HEK293 (cell line): Measurements from ENCODE around the gene ENDOG.
"Not testable (repeated sequence)": the region's sequence is repeated elsewhere in the genome, so short reads cannot be mapped to it uniquely, and the experiment has no call there.

Experiments used
- ZNF133 ChIP-seq: fragments of 450-650 bp; formaldehyde crosslinking; IDR thresholded peaks from 2 replicates; pipeline ENCODE4 v1.5.1; 2016; ENCODE audit warnings: missing biosample characterization, missing genetic modification characterization
- ZNF76 ChIP-seq: fragments of 450-650 bp; formaldehyde crosslinking; IDR thresholded peaks from 2 replicates; pipeline ENCODE4; 2016; ENCODE audit warnings: low read depth, missing biosample characterization, missing genetic modification characterization, borderline replicate concordance
- TF ChIP-seq, protein P1 (sequence below): fragments of 450-650 bp; formaldehyde crosslinking; IDR thresholded peaks from 2 replicates; pipeline ENCODE4 v1.5.1; 2016; ENCODE audit warnings: missing biosample characterization, missing genetic modification characterization
- TF ChIP-seq, protein P2 (sequence below): fragments of 450-650 bp; formaldehyde crosslinking; IDR thresholded peaks from 2 replicates; pipeline ENCODE4 v1.5.1; 2016; ENCODE audit warnings: missing biosample characterization, missing genetic modification characterization, low read depth

DNA sequence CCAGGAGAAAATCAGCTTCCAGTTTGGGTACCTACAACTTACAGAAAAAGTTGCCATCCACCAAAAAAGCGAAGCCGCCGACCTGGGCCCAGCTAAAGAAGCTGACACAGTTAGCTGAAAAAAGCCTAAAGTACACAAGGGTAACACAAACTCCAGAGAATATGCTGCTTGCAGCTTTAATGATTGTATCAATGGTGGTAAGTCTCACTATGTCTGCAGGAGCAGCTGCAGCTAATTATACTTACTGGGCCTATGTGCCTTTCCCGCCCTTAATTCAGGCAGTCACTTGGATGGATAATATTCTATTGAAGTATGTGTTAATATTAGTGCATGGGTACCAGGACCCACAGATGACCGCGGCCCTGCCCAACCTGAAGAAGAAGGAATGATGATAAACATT lies 36.2 kb downstream of the ENDOG start:
- not testable (repeated sequence) for TF ChIP-seq ZNF133 (tag by site-specific recombination); ZNF76
- TF ChIP-seq, protein P1, sequence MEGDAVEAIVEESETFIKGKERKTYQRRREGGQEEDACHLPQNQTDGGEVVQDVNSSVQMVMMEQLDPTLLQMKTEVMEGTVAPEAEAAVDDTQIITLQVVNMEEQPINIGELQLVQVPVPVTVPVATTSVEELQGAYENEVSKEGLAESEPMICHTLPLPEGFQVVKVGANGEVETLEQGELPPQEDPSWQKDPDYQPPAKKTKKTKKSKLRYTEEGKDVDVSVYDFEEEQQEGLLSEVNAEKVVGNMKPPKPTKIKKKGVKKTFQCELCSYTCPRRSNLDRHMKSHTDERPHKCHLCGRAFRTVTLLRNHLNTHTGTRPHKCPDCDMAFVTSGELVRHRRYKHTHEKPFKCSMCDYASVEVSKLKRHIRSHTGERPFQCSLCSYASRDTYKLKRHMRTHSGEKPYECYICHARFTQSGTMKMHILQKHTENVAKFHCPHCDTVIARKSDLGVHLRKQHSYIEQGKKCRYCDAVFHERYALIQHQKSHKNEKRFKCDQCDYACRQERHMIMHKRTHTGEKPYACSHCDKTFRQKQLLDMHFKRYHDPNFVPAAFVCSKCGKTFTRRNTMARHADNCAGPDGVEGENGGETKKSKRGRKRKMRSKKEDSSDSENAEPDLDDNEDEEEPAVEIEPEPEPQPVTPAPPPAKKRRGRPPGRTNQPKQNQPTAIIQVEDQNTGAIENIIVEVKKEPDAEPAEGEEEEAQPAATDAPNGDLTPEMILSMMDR = not testable (repeated sequence)
- TF ChIP-seq, protein P2, sequence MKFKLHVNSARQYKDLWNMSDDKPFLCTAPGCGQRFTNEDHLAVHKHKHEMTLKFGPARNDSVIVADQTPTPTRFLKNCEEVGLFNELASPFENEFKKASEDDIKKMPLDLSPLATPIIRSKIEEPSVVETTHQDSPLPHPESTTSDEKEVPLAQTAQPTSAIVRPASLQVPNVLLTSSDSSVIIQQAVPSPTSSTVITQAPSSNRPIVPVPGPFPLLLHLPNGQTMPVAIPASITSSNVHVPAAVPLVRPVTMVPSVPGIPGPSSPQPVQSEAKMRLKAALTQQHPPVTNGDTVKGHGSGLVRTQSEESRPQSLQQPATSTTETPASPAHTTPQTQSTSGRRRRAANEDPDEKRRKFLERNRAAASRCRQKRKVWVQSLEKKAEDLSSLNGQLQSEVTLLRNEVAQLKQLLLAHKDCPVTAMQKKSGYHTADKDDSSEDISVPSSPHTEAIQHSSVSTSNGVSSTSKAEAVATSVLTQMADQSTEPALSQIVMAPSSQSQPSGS (tag by site-specific recombination) = not testable (repeated sequence)
